ENCODE measurements around the gene ACTC1.
A peak's percentile ranks its signal among the peaks of the same experiment; 100 is the strongest.

ACTC1 gene

GRCh38 chr15:34757262-34757661, 38.1 kb downstream of the ACTC1 start:
- DNase-seq (ENCODE audit: low read depth), result no peak

- DNase-seq (ENCODE audit: low read depth), result no peak
Measured at GRCh38 chr15:34755419-34755773, 40.0 kb downstream of the ACTC1 start.

- no peak for DNase-seq (ENCODE audit: low read depth)
Measured at GRCh38 chr15:34754674-34755418, 40.5 kb downstream of the ACTC1 start, which contains the start of gene GJD2. Gene GJD2, minus strand, starts transcription at chr15:34754998. Its CDS starts 510 bp downstream, at chr15:34754488.

GRCh38 chr15:34754171-34754601, 41.2 kb downstream of the ACTC1 start:
- DNase-seq (ENCODE audit: low read depth), result no peak

- DNase-seq (ENCODE audit: low read depth), result peak; percentile 77
Measured at GRCh38 chr15:34753236-34753894, 42.0 kb downstream of the ACTC1 start.

- no peak for DNase-seq (ENCODE audit: low read depth)
Measured at GRCh38 chr15:34749691-34750090, 45.7 kb downstream of the ACTC1 start.

Data from EH (cell line).